Measurements from ENCODE around the gene HCN4.

HCN4 gene

GRCh38 chr15:73387507-73388255 is 18.9 kb upstream of the HCN4 start:
- Mint-ChIP-seq H3K9me3 (no peaks in the 10 kb centered on the region), H3K27ac (no peak overlapping the region), H3K36me3 (ENCODE audit: low read depth) (no peaks in the 10 kb centered on the region), H3K4me1 (ENCODE audit: low read depth) (no peaks in the 10 kb centered on the region), H3K27me3 (peaks cover 23% of the 10 kb centered on the region), H3K4me3 (no peak overlapping the region)

- Mint-ChIP-seq H3K27ac (no peak overlapping the region), H3K4me3 (no peak overlapping the region), H3K36me3 (ENCODE audit: low read depth) (no peaks in the 10 kb centered on the region), H3K4me1 (ENCODE audit: low read depth) (no peaks in the 10 kb centered on the region), H3K27me3 (peaks cover 24% of the 10 kb centered on the region), H3K9me3 (no peaks in the 10 kb centered on the region)
Observed at GRCh38 chr15:73386886-73387506, 18.2 kb upstream of the HCN4 start.

DNA sequence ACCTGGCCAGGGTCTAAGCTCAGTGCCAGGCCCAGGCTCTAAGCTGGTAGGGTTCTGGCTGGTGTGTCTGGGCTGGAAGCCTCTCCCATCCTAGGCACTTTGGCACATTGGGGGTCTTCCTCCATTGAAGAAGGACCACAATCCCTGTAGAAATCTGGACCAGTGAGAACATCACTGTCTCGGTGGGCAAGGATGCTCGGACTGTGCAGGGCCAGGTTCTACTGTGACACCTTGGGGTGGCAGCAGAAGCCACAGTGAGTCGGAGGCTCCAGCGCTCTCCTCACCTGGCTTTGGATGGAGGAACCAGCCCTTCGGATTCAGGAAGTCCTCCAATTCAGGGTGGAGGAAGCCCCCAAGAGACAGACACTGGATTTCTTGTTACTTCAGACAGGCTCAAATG is 17.5 kb upstream of the HCN4 start:
- Mint-ChIP-seq H3K4me1 (ENCODE audit: low read depth) (no peaks in the 10 kb centered on the region), H3K4me3 (no peak overlapping the region), H3K27me3 (peaks cover 27% of the 10 kb centered on the region), H3K36me3 (ENCODE audit: low read depth) (no peaks in the 10 kb centered on the region), H3K27ac (no peak overlapping the region), H3K9me3 (peaks cover 7% of the 10 kb centered on the region)

GRCh38 chr15:73385205-73385604 is 16.4 kb upstream of the HCN4 start:
- Mint-ChIP-seq H3K36me3 (ENCODE audit: low read depth) (no peaks in the 10 kb centered on the region), H3K9me3 (peaks cover 14% of the 10 kb centered on the region), H3K27ac (no peak overlapping the region), H3K4me3 (no peak overlapping the region), H3K27me3 (peaks cover 36% of the 10 kb centered on the region), H3K4me1 (ENCODE audit: low read depth) (no peaks in the 10 kb centered on the region)

DNA sequence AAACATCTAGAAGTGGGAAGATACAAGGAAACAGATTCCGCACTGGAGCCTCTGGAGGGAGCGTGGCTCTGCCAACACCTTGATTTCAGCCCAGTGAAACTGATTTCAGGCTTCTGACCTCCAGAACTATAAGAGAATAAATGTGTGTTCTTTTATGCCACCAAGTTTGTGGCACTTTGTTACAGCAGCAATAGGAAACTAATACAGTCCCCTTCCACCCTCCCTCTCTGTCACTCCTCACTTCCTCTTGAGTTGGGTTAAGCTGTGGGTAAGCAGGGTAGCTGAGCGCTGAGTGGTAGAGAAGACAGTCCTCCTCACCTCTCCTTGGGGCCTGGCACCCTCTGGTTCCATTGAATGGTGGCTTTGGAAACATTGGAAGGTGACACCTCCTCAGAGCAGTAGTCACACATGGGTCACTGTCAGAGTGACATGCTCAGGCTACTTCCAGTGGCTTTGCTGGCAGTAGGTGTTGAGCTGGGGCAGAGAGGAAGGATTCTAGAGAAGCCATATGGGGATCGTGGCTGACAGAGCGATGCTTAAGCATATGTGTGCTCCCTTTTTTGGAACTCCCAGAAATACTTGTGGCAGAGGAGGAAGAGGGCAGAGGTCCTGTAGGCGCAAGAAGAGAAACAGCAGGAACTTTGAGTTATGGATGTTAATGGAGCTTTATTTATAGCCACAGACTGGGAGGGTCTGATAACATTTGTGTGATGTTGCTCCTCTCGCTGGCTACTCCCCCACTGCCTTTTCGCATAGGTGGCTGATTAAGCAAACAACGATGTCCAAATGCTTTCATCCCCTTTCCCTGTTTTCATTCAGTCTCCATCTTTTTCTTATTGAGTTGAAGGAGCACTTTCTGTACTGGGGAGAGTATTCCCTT is 14.8 kb upstream of the HCN4 start:
- H3K27me3 Mint-ChIP-seq = peaks cover 41% of the 10 kb centered on the region

DNA sequence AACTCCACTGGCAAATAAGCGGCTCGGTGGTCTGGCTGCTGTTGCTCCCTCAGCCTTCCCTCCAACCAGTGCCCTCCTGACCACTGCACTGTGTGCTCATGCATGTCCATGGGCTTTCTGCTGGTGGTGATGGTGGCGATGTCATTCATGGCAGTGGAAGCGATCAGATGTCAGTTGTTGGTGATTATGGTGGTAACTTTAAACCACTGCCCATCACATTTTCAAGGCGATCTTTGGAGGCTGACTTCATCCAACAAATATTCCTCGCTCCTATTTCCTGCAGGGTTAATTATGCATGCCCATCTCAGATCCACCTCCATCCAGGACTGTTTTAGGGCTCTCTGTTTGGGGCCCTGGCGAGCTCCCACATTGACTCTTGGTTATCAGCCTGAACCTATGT is 13.4 kb upstream of the HCN4 start:
- H3K4me3 Mint-ChIP-seq = no peak overlapping the region
- H3K4me1 Mint-ChIP-seq (ENCODE audit: low read depth) = no peaks in the 10 kb centered on the region
- no peaks in the 10 kb centered on the region for H3K36me3 Mint-ChIP-seq (ENCODE audit: low read depth)
- H3K9me3 Mint-ChIP-seq = peaks cover 14% of the 10 kb centered on the region
- H3K27ac Mint-ChIP-seq = no peak overlapping the region
- H3K27me3 Mint-ChIP-seq = peaks cover 38% of the 10 kb centered on the region

More for the DNA sequence above, 14.8 kb upstream of the HCN4 start:
- H3K27ac Mint-ChIP-seq = no peak overlapping the region
- no peaks in the 10 kb centered on the region for H3K36me3 Mint-ChIP-seq (ENCODE audit: low read depth)
- H3K9me3 Mint-ChIP-seq = peaks cover 14% of the 10 kb centered on the region
- H3K4me1 Mint-ChIP-seq (ENCODE audit: low read depth) = no peaks in the 10 kb centered on the region
- H3K4me3 Mint-ChIP-seq = no peak overlapping the region

DNA sequence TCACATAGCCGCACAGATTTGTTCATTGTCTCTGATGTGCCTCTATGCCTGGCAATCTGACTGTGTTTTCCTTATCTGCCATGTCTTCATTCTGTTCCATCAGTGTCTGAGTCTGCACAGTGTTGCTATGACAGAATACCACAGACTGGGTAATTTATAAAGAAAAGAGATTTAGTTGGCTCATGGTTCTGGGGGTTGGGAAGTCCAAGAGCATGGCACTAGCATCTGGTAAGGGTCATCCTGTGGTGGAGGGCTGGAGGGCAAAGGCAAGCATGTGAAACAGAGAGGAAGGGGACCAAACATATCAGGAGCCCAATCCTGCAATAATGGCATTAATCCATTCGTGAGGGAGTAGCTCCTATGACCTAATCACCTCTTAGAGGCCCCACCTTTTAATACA is 11.9 kb upstream of the HCN4 start:
- peaks cover 19% of the 10 kb centered on the region for H3K9me3 Mint-ChIP-seq
- no peak overlapping the region for H3K4me3 Mint-ChIP-seq
- no peak overlapping the region for H3K27ac Mint-ChIP-seq
- H3K4me1 Mint-ChIP-seq (ENCODE audit: low read depth) = no peaks in the 10 kb centered on the region
- H3K27me3 Mint-ChIP-seq = peaks cover 36% of the 10 kb centered on the region
- no peaks in the 10 kb centered on the region for H3K36me3 Mint-ChIP-seq (ENCODE audit: low read depth)

DNA sequence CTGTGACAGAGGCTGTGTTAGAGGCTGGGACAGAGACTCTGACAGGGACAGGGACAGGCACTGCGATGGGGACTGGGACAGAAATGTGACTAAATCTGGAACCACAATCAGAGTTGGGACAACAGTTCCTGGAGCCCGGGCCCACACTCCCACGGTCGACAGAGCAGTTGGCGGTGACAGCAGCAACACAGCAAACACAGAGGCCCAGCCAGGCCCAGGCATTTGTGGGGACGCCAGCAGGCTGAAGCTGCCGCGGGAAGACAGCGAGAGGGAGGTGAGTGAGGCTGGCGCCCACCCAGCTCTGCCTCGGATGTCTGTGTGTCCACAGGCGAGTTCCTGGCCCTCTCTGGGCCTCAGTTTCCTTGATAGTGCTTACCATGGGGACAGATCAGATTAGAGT is 9.3 kb upstream of the HCN4 start:
- H3K36me3 Mint-ChIP-seq (ENCODE audit: low read depth) = no peaks in the 10 kb centered on the region
- H3K27ac Mint-ChIP-seq = no peak overlapping the region
- no peaks in the 10 kb centered on the region for H3K4me1 Mint-ChIP-seq (ENCODE audit: low read depth)
- H3K27me3 Mint-ChIP-seq = peaks cover 28% of the 10 kb centered on the region
- no peak overlapping the region for H3K4me3 Mint-ChIP-seq
- H3K9me3 Mint-ChIP-seq = peaks cover 19% of the 10 kb centered on the region

DNA sequence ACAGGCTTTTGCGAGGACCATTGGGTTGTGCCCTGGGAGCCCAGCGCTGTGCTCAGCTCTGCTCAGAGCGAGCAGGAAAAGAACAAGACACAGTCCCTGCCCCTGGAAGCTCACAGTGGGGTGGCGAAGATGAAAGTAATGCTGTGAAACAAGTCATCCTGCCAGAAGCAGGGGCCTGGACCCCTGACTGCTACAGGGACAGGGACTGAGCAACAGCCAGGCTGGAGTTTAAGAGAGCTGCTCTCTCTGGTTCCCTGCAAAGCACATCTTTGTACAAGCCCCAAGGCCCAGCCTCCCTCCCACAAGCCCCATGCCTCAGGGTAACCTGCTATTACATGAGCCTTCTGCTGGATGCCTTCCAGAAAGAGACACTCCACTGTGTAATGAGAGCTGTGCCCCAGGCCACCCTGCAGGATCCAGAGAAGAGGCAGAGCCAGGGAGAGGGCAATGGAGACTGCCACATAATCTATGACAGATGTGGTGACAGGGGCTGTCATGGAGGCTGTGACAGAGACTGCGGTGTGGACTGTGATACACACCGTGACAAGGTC is 7.1 kb upstream of the HCN4 start:
- Mint-ChIP-seq H3K4me1 (ENCODE audit: low read depth) (no peaks in the 10 kb centered on the region), H3K4me3 (no peak overlapping the region), H3K27ac (no peak overlapping the region), H3K27me3 (peaks cover 35% of the 10 kb centered on the region), H3K9me3 (peaks cover 10% of the 10 kb centered on the region), H3K36me3 (ENCODE audit: low read depth) (no peaks in the 10 kb centered on the region)

DNA sequence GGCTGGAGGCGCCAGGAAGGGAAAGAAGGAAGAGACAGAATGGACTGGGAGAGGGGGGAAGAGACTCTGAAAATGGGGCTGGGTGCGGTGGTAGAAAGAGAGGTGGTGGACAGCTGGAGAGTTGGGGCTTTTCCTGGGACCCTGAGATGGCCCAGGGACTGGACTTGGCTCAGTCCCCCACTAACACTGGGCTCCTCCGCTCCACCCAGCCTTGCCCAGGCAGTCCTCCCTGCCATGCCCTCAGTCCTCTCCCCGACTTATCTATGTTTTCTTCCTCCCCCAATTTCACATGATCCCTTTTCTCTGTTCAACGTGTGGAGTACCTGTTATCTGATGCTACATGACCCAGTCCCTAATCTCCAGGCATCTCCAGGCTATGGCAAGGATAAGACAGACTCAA is 6.3 kb upstream of the HCN4 start:
- Mint-ChIP-seq H3K4me1 (ENCODE audit: low read depth) (no peaks in the 10 kb centered on the region), H3K27ac (no peak overlapping the region), H3K4me3 (no peak overlapping the region), H3K9me3 (peaks cover 5% of the 10 kb centered on the region), H3K27me3 (peaks cover 37% of the 10 kb centered on the region), H3K36me3 (ENCODE audit: low read depth) (no peaks in the 10 kb centered on the region)

DNA sequence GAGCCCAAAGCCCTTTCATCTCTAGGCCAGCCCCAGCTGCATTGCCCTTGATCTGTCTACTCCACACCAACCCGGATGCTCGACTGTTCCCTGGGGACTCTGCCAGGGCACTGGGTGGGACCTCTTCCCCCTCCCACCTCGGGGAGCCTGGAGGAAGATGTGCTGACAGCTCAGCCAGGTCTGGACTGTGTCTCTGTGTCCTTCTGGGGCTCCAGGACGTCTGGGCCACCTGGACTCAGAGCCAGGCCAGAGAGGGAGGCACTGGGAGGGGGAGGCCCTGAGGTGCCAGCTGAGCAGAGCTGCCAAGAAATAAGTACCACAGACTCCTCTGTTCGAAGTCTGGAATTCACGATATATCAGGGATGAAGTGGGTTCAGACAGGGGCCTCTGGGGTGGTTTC is 5.8 kb upstream of the HCN4 start:
- Mint-ChIP-seq H3K27ac (no peak overlapping the region), H3K9me3 (peaks cover 5% of the 10 kb centered on the region), H3K27me3 (peaks cover 35% of the 10 kb centered on the region), H3K4me3 (no peak overlapping the region), H3K4me1 (ENCODE audit: low read depth) (no peaks in the 10 kb centered on the region), H3K36me3 (ENCODE audit: low read depth) (no peaks in the 10 kb centered on the region)

- Mint-ChIP-seq H3K27me3 (peaks cover 38% of the 10 kb centered on the region), H3K36me3 (ENCODE audit: low read depth) (no peaks in the 10 kb centered on the region), H3K9me3 (peaks cover 5% of the 10 kb centered on the region), H3K27ac (no peak overlapping the region), H3K4me3 (no peak overlapping the region), H3K4me1 (ENCODE audit: low read depth) (no peaks in the 10 kb centered on the region)
Observed at GRCh38 chr15:73373221-73373620, 4.5 kb upstream of the HCN4 start.

GRCh38 chr15:73371812-73372211 is 3.1 kb upstream of the HCN4 start:
- Mint-ChIP-seq H3K4me3 (no peak overlapping the region), H3K4me1 (ENCODE audit: low read depth) (no peaks in the 10 kb centered on the region), H3K27ac (no peak overlapping the region), H3K27me3 (peaks cover 42% of the 10 kb centered on the region), H3K36me3 (ENCODE audit: low read depth) (no peaks in the 10 kb centered on the region), H3K9me3 (peaks cover 5% of the 10 kb centered on the region)

GRCh38 chr15:73370151-73370550 is 1.4 kb upstream of the HCN4 start:
- Mint-ChIP-seq H3K27me3 (peaks cover 58% of the 10 kb centered on the region), H3K4me1 (ENCODE audit: low read depth) (no peaks in the 10 kb centered on the region), H3K9me3 (no peaks in the 10 kb centered on the region), H3K36me3 (ENCODE audit: low read depth) (no peaks in the 10 kb centered on the region), H3K4me3 (no peak overlapping the region), H3K27ac (no peak overlapping the region)

DNA sequence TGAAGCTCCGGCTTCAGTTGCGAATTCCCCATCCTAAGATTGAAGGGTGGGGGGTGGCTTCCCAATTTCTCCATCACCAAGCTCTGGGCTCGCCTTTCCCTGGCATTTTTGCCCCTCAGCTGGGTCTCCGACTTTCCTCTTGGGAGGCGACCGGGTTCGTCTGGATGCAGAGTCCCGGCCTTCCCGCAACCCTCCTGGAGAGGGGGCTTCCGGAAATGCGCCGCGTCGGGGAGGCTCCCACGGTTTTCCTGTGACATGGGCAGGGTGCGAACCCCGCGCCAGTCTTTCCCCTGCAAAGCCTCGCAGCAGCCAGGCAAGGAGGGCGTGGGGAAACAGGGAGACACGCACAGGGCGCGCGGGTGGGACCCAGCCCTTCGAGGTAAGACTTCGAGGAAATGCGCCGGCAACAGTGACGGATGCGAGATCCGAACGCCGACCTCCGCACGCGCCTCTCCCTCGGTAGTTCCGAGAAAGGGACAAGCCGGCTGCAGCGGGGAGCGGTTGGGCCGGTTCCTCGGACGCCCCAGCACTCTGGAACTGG is 466 bp upstream of the HCN4 start:
- H3K27me3 Mint-ChIP-seq = peaks cover 58% of the 10 kb centered on the region
- H3K9me3 Mint-ChIP-seq = no peaks in the 10 kb centered on the region
- no peak overlapping the region for H3K4me3 Mint-ChIP-seq
- no peaks in the 10 kb centered on the region for H3K36me3 Mint-ChIP-seq (ENCODE audit: low read depth)
- H3K4me1 Mint-ChIP-seq (ENCODE audit: low read depth) = no peaks in the 10 kb centered on the region
- H3K27ac Mint-ChIP-seq = no peak overlapping the region
